Activated CD8-positive, alpha-beta memory T cell treated with anti-CD3 and anti-CD28 coated beads, Interleukin-2, amount 50 U/mL, for 48 hours (primary cell): ENCODE measurements around the gene PSMD1.
"Not testable (repeated sequence)": the region's sequence is repeated elsewhere in the genome, so short reads cannot be mapped to it uniquely, and the experiment has no call there.

Experiments
- DNase-seq: peaks from one replicate; pipeline ENCODE4 v3.0.0-alpha.2; 2020

The PSMD1 gene

DNA sequence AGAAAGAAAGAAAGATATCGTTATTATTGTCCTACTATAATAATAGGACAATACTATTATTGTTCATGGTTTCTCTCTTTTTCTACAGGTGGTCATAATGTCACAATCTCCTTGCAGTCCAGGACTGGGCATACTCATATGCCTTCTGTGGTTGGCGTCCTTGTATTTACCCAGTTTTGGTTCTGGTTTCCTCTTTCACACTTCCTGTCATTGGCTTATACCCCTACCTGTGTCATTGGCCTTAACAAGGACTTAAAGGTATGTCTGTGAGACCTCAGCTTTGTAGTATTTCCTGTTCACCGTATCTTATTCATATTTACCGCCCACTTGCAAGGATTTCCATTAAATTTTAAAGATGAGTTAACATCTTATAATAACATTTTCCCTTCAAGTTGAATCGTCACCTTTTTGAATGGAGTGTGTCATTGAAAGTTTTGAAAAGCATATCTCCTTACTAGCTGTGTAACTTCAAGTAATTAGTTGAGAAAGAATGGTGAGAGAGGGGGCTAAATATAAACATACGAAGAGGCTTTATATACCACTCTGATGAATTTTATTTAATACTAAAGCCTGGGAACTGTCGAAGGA is 104.7 kb downstream of the PSMD1 start:
- DNase-seq = no peak

DNA sequence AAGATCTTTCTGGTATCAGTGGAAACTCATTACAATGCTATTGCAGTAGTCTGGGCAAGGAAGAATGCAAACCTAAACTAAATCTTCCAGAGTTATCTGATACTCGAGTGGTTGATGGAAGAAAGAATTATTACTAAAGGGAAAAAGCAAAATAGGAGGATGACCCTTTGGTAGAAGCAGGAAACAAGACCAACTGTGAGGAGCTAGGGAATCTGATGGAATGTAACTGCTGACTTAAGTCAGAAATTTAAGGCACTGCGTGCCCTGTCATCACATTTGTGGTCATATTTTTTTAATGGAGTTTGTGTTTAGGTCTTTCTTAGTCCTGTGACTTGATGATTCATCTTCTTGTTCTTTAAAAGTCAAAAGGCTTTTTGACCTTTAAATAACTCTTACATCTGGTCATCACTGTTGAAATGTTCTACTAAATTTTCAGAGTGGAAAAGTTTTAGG is 105.2 kb downstream of the PSMD1 start:
- no peak for DNase-seq

DNA sequence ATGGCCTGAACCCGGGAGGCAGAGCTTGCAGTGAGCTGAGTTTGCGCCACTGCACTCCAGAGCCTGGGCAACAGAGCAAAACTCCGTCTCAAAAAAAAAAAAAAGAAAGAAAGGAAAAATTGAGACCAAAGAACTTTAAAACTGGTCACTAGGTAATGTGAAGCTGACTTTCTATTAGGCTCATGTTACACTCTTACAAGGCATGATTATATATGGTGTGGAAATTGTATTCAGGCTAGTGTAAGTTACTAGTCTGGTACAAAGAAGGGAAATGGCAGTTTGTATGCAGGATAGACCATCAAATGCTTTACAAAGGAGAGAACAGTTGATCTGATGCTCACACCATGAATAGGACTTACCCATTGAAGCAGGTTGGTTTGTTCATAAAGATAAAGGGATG is 106.3 kb downstream of the PSMD1 start:
- no peak for DNase-seq

DNA sequence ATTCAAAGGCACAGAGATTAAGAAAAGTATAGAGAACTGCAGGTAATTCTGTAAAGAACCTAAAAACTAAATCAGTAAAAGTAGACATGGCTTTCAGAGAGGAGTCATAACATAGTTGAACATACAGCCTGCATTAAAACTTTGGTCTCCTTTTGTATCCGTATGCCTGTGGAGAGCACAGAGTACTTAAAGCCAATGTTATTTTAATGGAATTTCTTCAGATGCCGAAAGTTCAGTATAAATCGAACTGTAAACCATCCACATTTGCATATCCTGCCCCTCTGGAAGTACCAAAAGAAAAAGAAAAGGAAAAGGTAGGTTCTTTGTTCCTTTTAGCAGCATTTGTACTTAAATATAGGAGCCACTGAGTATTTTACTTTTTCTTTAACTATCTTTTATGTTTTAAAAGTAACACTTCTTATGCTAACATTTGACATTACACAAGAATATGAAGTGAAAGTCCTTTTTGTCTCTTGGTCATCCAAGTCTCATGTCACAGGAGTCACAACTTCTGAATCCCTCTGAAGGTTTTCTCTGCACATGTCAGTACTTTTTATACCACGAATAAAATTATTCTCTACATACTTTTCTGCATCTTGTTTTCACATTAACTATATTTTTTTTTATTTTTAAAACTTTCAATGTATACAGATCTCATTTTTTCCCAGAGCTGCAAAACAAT is 106.9 kb downstream of the PSMD1 start:
- DNase-seq = no peak

DNA sequence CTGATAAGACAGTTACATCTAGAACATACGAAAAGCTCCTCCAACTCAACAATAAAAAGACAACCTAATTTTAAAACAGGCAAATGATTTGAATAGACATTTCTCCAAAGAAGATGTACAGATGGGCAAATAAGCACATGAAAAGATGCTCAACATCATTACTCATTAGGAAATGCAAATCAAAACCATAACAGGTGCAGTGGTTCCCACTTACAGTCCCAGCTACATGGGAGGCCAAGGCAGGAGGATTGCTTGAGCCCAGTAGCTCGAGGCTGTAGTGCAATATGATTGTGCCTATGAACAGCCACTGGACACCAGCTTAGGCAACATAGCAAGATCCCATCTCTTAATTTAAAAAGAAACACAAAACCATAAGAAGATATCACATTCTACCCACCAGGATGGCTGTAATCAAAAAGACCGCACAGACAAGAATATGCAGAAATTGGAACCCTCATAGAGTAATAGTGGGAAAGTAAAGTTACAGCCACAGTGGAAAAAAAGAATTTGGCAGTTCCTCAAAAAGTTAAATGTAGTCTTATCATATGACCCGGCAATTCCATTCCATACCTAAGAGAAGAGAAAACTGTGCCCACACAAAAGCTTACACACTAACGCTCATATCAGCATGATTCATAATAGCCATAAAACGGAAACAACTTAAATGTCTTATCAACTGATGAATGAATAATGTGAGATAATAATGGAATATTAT is 111.2 kb downstream of the PSMD1 start:
- no peak for DNase-seq

DNA sequence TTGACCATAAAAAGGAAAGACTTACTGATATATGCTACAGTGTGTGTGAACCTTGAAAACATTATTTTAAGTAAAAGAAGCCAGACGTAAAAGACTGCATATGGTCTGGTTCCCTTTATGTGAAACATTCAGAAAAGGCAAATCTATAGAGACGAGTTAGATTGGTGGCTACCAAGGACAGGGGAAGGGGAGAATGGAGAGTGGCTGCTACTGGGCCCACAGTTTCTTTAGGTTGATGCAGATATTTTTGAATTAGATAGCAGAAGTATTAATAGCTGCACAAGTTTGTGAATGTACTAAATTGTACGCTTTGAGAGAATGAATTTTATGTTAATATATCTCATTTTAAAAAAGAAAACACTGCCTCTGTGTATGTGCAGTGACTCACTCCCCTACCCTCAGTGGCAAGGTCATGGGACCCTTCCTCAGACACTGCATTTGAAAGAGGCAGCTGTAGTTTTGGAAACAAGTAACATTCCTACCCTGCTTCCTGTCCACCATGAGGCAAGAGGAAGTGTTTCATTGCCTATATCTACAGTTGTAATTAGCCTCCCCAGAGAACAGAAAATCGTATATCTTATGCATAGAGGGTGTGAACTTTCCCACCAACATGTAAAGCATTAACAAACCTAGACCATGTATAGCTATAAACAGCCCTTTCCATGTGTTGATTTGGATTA is 111.9 kb downstream of the PSMD1 start:
- no peak for DNase-seq

DNA sequence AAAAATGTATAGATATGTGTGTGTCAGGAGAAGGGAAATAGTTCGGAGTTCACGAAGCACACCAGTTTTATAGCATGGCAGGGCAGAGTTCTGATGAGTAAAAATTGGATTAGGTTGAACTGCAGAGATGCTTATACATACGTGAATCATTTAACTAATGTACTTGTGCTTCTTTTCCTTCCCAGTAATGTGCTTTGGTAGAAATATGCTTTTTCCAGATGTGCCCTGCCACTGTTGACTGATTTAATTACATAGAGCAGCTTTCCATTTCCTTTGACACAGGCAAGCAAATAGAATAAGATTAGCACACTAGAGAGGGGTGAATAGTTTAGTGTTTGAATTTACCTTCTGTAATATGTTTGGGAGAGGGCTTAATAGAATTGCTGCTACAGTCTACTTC is 112.8 kb downstream of the PSMD1 start:
- no peak for DNase-seq

DNA sequence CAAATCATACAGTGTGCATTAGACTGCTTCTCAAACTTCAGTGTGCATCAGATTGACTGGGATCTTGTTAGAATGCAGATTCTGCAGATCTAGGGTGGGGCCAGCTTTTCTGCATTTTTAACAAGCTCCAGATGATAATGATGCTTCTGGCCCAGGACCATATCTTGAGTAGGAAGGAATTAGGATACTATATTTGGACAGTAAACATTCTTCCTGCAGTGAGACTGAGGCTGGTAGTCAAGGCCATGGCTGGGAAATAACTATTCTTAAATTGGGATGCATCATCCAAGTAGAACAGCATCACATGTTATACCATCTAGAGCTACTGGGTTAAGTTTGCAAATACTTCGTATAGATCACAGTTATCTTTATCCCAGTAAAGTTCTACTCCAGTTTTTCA is 113.4 kb downstream of the PSMD1 start:
- no peak for DNase-seq

DNA sequence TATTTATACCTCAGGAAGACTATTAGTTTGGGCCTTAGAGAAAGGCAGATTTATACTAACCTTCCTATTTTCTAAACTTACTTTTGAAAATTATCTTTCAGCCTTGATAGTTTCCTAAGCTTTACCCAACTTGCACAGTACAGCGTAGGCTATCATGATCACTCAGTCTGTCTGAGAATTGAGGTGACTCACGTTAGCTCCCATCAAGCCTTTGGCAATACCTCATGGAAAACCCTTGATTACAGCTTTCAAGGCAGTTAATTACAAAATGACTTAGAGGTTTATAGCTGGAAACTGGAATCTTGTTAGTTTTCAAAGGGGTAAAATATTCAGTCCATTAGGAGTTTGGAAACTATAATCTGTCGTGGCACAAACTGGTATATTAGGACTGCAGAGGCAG is 115.4 kb downstream of the PSMD1 start:
- no peak for DNase-seq

DNA sequence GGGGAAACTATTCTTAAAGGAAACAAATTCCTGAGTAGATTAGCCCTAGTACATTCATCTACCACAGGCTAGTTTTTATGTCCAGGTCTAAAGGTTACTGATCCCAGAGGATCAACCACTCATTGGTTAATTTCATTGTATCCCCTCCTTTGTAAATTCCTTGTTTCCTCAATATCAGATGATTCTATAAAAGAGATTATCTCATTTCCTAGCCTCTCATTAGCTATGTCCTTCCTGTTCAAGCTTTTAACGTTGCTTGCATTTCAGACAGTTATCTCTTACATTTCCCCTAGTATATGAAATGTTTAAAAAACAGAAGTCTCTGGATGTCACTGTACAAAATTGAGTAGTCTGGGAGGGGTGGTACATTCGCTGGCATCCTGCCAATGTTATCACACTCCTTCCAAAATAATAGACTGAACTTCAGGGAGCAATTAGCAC is 117.6 kb downstream of the PSMD1 start:
- DNase-seq = no peak

DNA sequence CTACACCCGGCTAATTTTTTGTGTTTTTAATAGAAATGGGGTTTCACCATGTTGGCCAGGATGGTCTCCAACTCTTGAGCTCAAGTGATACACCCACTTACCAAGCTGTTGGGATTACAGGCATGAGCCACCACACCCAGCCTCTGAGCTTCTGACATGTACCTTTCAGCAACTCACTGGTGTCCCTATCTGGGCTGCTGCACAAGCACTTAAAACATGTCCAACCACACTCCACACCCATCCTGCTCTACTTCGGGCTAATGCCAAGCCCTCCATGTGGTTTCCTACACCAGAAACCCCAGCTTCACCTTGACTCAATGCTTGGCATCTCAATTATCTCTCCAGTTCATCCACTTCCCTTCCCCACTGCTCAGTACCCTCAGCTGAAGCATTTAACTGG is 119.4 kb downstream of the PSMD1 start:
- DNase-seq = no peak

DNA sequence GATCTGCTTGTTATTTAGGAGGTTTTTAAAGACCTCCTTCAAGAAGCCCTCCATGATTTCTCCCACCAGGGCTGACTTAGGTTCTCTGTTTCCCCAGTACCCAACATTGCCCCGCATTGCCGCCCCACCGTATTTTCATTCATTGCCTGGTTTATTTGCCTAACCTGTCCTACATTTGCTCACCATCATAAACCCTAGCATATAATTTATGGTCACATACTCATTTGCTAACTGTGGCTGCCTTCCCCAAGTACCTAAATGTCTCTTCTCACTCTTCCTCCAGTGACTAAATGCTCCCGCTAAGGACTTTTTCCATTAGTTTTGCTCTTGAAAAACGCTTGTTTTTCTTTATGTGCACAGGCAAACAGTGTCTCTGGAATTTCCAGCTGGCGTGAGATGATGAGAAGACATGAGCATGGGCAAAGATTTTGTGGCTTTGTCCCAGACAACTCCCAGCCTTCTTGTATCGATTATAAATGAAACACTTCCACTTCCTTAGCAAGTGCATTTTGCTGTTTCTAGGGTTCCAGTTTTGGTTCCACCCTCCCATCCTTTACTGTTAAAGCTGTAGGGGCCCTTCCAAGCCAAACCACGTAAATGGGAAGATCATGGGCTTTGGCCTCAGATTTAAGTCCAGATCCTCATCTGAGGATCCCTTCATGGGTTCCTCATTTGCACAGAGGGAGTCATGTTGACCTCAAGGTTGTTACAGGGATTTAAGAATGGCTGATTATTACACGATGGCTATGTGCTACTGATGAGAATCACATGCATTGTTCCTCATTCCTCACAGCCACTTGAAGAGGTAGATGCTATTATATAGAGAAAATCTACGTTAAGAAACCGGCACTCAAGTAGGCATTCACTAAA is 120.7 kb downstream of the PSMD1 start:
- DNase-seq = no peak

DNA sequence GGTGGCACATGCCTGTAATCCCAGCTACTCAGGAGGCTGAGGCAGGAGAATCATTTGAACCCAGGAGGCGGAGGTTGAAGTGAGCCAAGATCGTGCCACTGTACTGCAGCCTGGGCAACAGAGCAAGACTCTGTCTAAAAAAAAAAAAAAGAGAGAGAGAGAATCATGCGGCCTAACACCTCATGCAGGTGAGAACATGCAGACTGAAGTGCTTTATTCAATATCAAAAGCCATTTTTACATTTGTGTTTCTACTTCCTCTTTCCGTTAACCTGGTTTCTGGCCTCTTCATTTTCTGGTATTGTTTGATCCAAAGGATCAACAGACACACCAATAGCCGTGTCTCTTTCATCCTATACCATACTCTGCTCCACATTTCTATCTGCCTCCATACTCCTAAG is 122.1 kb downstream of the PSMD1 start:
- not testable (repeated sequence) for DNase-seq

DNA sequence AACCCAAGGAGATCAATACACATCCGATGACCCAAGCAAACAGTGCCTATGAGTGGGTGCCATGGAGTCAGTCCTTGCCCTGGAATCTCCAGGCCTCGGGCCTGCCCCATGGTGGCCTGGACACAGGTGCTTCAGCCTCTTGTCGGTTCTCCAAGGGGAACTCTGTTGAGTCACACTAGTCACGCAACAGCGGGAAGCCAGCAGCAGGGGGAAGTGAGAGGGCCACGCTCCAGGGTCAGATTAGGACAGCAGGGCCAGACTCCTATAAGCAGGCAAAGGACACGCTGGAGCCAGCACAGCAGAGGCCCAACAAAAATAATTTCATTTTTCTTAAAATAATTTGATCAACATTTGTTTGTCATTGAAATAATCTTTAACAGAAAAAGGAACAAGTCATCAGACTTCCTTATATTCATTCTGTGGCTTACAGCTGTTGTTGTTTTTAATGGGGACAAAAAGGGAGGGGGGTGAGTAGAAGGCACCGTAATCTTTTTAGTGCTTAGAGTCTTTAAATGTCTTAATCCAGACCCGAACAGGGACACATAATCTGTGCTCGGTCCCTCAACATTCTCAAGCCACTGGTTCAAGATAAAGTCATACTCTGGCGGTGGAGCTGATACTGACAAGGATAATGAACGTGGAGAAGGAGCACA is 125.3 kb downstream of the PSMD1 start:
- DNase-seq = peak; percentile 43

DNA sequence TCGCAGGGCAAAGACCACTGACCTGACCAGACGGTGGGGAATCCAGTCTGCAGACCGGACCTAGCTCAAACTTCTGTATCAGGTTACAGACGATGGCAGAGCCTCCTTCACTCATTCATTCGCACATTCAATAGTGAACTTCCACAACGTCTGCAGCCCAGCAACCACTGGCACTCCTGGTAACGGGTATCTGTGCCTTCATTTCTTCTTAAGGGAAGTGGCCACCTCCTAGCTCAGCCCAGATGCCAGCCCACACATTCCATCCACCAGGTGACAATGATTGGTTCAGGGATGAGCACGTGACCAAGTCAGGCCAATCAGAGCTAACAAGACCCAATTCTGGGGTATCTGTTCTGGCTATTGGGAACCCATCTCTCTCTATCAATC is 125.8 kb downstream of the PSMD1 start:
- DNase-seq = peak; percentile 37

DNA sequence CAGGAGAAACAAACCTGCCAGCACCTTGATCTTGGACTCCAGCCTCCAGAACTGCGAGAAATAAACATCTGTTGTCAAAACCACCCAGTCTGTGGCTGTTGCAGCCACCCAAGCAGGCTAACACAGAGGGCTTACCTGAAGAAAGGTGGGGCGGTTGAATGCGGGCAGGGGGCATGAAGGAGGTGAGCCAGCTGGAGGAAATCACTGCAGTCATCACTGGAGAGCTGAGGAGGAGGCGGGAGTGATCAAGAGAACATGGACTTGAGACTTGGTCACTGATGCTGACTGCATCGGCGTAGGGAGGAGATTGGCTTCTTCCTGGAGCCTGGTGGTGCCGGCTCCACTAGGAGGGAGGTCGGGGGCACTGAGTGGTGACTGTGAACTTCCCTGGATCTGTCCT is 127.2 kb downstream of the PSMD1 start:
- DNase-seq = peak; percentile 37

DNA sequence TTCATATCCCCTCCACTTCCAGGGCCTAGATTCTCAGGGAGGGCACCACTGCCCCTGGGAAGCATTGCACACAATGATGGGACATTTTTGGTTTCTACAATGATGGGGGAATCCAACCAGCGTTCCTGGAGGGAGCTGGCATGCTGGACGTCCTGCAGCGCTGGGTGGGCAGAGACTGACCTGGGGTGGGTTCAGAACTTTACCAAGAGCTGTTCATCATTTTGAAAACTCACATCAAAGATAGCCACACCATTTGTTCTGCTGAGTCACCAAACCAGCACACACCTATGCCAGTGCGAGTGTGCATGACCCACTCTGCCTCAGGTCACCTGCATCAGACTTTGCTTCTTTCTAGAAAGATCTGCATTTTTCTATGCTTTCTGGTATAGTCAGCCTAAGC is 127.7 kb downstream of the PSMD1 start:
- DNase-seq = peak; percentile 23

DNA sequence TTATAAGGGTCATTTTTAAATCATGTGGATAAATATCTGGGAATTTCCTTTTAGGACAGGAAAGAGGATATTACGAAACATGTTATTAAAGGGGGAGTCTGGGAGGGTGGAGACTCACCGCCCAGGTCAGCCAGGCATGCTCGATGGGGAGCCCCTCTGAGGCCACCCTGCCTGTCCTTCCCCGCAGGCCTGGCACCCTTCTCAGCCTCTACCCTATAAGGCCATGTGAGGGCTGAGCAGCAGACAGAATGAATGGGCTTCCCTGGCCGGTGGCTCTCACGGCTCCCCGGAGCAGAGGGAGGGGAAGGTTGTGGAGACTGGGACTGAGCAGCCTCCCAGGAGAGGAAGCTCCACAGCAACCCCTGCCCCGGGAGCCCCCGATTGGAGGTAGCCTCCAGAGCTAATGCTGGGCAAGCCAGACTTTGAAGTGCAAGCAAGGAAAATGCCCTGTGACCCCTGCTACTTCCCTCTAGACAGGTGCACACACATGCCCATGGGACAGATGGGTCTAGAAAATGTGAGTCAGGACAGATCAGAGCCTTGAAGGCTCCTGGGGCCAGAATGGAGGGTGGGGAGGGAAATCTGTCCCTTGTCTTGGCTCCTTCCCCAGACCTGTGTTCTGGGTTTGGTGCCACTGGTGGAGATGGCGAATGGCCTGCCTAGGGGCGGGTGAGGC is 128.5 kb downstream of the PSMD1 start:
- DNase-seq = peak; percentile 40

DNA sequence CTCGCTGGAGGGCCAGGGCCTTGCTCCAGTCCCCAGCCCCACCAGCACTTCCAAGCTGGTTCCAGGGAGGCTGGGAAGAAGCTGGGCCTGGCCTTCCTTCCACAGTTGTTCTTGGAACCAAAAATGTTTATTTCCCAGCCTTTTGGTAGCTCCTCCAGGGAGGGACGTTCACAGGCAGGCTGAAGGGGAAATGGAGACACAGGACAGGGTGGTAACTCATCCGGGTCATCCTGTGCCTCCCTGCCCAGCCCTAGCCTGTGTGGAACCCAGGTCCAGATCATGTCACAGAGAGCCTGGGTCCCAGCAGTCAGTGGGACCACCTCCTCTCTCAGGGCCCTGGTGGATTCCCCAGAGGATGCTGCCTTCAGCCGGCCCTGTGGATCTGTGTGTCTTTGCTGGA is 129.2 kb downstream of the PSMD1 start:
- DNase-seq = peak; percentile 47

DNA sequence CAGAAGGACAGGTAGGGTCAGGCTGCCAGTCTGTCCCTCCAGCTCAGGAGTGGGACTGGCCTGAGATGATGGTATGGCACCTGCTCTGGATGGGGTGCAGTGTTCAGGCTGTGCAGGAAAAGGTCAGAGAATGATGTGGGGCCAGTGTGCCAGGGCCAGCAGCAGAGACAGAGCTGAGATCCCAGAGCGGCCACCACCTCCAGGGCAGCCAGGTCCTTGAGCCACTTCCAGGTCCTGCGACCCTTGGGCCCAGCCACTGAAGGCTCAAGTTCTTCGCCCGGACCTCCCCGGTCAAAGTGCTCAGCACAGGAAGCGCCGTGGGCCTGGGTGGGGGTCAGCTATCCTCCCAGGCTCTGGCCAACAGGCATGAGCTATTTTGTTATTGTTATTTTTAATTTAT is 129.7 kb downstream of the PSMD1 start:
- DNase-seq = no peak

DNA sequence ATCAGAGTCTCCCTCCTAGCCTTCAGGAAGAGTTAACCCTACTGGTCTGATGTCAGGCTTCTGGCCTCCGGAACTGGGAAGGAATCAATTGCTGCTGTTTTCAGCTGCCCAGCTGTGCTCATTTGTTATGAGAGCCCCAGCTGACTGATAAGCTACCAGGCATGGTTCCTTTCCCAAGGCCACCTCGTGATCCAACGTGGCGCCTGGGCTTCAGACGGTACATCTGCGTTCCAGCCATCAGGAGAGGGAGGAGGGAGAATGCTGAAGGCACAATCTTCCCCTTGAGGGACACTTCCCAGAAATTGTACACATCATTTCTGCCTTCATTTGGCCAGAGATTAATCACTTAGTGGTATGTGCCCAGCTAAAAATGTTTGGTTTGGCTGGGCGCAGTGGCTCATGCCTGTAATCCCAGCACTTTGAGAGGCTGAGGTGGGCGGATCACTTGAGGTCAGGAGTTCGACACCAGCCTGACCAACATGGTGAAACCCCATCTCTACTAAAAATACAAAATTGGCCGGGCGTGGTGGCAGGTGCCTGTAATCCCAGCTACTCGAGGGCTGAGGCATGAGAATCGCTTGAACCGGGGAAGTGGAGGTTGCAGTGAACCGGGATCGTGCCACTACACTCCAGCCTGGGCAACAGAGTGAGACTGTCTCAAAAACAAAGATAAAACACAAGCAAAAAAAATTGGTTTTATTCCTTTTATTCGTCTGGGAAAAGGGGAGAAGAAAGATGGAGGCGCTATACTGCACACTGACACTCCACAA is 131.3 kb downstream of the PSMD1 start:
- peak; percentile 38 for DNase-seq
